Immature natural killer cell (primary cell): ENCODE data around the gene NOL3. TPM values are rescaled to one million over a fixed set of nuclear protein-coding genes. Genes with fewer than 3 reads are reported as not detected.

Experiments
- DNase-seq, 3 donors: peaks; one replicate each; pipeline ENCODE4 v3.0.0; 2022; ENCODE audit warnings: mixed read lengths in 1 of 3
- H3K27ac Mint-ChIP-seq, 6 donors: one replicate each; pipeline ENCODE4 v1.8.0; 2020; ENCODE audit warnings: mixed read lengths in 6 of 6, mild to moderate bottlenecking in 5 of 6, inconsistent platforms in 4 of 6, moderate library complexity in 3 of 6
- H3K27me3 Mint-ChIP-seq, 3 donors: one replicate each; pipeline ENCODE4 v1.8.0; 2020 to 2021; ENCODE audit warnings: low read depth in 3 of 3, mild to moderate bottlenecking in 3 of 3, mixed read lengths in 3 of 3, moderate library complexity in 3 of 3, inconsistent platforms in 1 of 3
- H3K36me3 Mint-ChIP-seq, 3 donors: one replicate each; pipeline ENCODE4 v1.8.0; 2020; ENCODE audit warnings: mixed read lengths in 3 of 3, inconsistent platforms in 2 of 3, mild to moderate bottlenecking in 2 of 3
- H3K4me1 Mint-ChIP-seq, 2 donors: one replicate each; pipeline ENCODE4 v1.8.0; 2020; ENCODE audit warnings: inconsistent platforms in 2 of 2, mild to moderate bottlenecking in 2 of 2, mixed read lengths in 2 of 2, moderate library complexity in 1 of 2
- H3K4me3 Mint-ChIP-seq, 5 donors: one replicate each; pipeline ENCODE4 v1.8.0; 2020; ENCODE audit warnings: mild to moderate bottlenecking in 5 of 5, mixed read lengths in 5 of 5, inconsistent platforms in 3 of 5, moderate library complexity in 3 of 5
- H3K9me3 Mint-ChIP-seq, 6 donors: one replicate each; pipeline ENCODE4 v1.8.0; 2020; ENCODE audit warnings: mild to moderate bottlenecking in 6 of 6, mixed read lengths in 6 of 6, inconsistent platforms in 4 of 6, moderate library complexity in 3 of 6
- polyA plus RNA-seq, 3 donors: library from polyadenylated mRNA; unstranded; fragments of 300-500 nt; fragmentation: Illumina TruSeq; gene quantifications; one replicate each; pipeline ENCODE4 v1.2.3, GENCODE V29; 2021

NOL3 gene
- polyA plus RNA-seq, 3 donors from 2014 or later, result 0.18 to 0.47 TPM; not detected in 1

DNA sequence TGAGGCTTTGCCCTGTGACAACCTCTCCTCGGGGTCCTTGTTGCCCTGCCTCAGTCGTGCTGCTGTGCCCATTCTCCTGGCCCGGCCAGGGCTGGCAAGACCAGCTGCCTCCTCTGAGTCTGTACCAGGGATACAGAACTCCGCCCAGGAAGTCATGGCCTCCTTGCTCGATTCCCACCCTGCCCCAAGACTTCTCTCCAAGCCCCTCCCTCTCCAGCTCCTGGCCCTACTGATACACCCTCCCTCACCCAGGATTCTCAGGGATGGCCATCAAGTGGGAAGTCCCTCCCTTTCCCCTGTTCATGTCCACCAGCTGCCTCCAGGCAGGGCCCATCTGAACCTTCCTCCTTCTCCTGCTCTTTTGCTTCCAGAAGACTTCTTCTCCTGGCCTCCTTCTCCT lies 45.4 kb downstream of the NOL3 start:
- H3K4me3 Mint-ChIP-seq, result no peak overlapping the region
- peaks cover 3 to 8% (median 4%) of the 10 kb centered on the region in 3 donors for H3K36me3 Mint-ChIP-seq
- no peak for DNase-seq
- H3K9me3 Mint-ChIP-seq, result no peaks in the 10 kb centered on the region
- peak overlapping the region in 1 of 6 donors; percentile 18 for H3K27ac Mint-ChIP-seq
- peaks cover 0 to 7% (median 0%) of the 10 kb centered on the region in 3 donors for H3K27me3 Mint-ChIP-seq
- H3K4me1 Mint-ChIP-seq, result no peaks in the 10 kb centered on the region

DNA sequence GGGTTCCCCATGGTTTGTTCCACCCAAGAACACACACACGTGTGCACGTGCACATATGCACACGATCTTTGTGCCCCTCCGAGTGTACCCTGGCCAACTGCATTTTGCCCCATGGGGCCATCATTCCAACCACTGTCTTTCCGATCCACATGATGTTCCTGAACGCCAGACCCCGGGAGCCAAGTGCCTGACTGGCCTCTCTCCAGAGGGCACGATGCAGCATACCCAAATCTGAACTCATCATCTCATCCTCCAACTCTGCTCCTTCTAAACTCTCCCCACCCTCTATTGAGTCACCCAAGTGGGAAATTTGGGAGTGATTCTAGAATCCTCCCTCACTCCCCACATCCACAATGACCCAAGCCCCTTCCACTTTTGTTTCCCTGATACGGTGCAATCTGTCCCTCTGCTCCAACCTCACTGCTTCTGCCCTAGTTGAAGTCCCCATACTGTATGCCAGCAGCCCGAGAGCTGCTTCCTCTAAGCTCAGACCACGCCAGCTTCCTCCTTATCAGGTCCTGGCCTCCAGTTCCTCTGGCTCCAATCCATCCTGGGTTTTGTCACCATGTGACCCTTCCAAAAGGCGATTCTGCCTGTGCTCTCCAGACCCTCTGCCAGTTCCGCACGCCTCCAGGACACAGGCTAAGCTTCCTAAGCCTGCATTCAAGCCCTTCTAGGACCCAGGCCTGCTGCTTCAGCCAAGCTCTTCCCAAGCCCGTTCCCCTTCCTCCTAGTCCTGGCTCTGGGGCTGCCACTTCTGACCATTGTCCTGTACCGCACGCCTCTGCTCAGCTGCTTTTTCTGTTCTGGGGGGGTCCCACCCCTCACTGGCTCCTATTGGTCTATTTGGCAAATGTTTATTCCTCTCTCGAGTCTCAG lies 46.5 kb downstream of the NOL3 start:
- H3K36me3 Mint-ChIP-seq, result peaks cover 3 to 11% (median 8%) of the 10 kb centered on the region in 3 donors
- no peak overlapping the region for H3K4me3 Mint-ChIP-seq
- peaks cover 0 to 6% (median 0%) of the 10 kb centered on the region in 3 donors for H3K27me3 Mint-ChIP-seq
- H3K4me1 Mint-ChIP-seq, result no peaks in the 10 kb centered on the region
- H3K27ac Mint-ChIP-seq, result peak overlapping the region in 2 of 6 donors; percentile 18 to 48
- no peaks in the 10 kb centered on the region for H3K9me3 Mint-ChIP-seq
- no peak for DNase-seq

DNA sequence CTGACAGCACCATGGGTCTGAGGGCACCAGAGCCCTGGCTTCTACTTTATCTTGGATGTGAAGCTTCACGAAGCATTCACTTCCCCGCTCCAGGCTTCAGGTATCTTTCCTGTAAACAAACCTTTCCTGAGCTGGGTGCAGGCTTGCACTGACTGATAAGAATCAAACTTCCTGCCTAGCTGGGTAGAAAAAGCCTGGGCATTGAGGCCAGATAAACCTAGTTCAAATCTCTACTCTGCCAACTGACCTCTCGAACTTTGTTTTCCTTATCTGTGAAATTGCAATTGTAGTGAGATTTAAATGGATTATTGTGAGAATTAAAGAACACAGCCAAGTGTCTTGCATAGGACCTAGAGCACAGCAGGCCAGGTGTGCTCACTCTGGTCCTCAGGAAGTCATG lies 53.7 kb downstream of the NOL3 start:
- H3K27me3 Mint-ChIP-seq, result peaks cover 0 to 7% (median 4%) of the 10 kb centered on the region in 3 donors
- H3K4me3 Mint-ChIP-seq, result no peak overlapping the region
- H3K4me1 Mint-ChIP-seq, result peaks cover 28 to 30% of the 10 kb centered on the region in 2 donors
- no peak for DNase-seq
- H3K36me3 Mint-ChIP-seq, result peaks cover 3 to 12% (median 10%) of the 10 kb centered on the region in 3 donors
- H3K27ac Mint-ChIP-seq, result no peak overlapping the region
- no peaks in the 10 kb centered on the region for H3K9me3 Mint-ChIP-seq

Other genes starting within 250 kb of the NOL3 start
- gene RRAD, start 245.0 kb upstream of the NOL3 start, polyA plus RNA-seq, result not detected
- gene CIAO2B, start 236.1 kb upstream of the NOL3 start, polyA plus RNA-seq, result 100 to 1,000 TPM; 125 to 157 (median 132) TPM
- 10 to 100 TPM; 13.8 to 26.2 (median 19.5) TPM for gene CES2, start 235.0 kb upstream of the NOL3 start, polyA plus RNA-seq
- not detected for gene CES3, start 209.3 kb upstream of the NOL3 start, polyA plus RNA-seq
- gene CES4A, start 181.9 kb upstream of the NOL3 start, polyA plus RNA-seq, result 1 to 10 TPM in 1 of 3 donors, under 1 TPM in 1, not detected in 1; 0.98 to 1.6 TPM
- gene CBFB, start 141.4 kb upstream of the NOL3 start, polyA plus RNA-seq, result 100 to 1,000 TPM in 1 of 3 donors, 10 to 100 TPM in 2; 93.5 to 118 (median 95.2) TPM
- gene PHAF1, start 60.6 kb upstream of the NOL3 start, polyA plus RNA-seq, result 10 to 100 TPM in 2 of 3 donors, 1 to 10 TPM in 1; 5.7 to 15.1 (median 14.4) TPM
- gene B3GNT9, start 19.5 kb upstream of the NOL3 start, polyA plus RNA-seq, result under 1 TPM in 2 of 3 donors, not detected in 1; 0.13 to 0.18 TPM
- 10 to 100 TPM; 44.9 to 53.7 (median 49.4) TPM for gene TRADD, start 10.6 kb upstream of the NOL3 start, polyA plus RNA-seq
- gene FBXL8, start 10.6 kb upstream of the NOL3 start, polyA plus RNA-seq, result 1 to 10 TPM; 3.8 to 7.4 (median 5.7) TPM
- gene HSF4, start 5.8 kb upstream of the NOL3 start, polyA plus RNA-seq, result not detected
- gene MATCAP1, start 13.4 kb downstream of the NOL3 start, polyA plus RNA-seq, result under 1 TPM in 1 of 3 donors, not detected in 2; 1.00 TPM
- gene EXOC3L1, start 19.6 kb downstream of the NOL3 start, polyA plus RNA-seq, result not detected
- gene E2F4, start 21.6 kb downstream of the NOL3 start, polyA plus RNA-seq, result 10 to 100 TPM; 42.7 to 85.3 (median 76.0) TPM
- gene ELMO3, start 28.6 kb downstream of the NOL3 start, polyA plus RNA-seq, result not detected
- 100 to 1,000 TPM; 104 to 154 (median 107) TPM for gene TMEM208, start 56.6 kb downstream of the NOL3 start, polyA plus RNA-seq
- 1 to 10 TPM; 3.5 to 8.2 (median 4.8) TPM for gene FHOD1, start 76.9 kb downstream of the NOL3 start, polyA plus RNA-seq
- under 1 TPM in 1 of 3 donors, not detected in 2; 0.46 TPM for gene SLC9A5, start 78.4 kb downstream of the NOL3 start, polyA plus RNA-seq
- 1 to 10 TPM; 3.7 to 8.1 (median 5.3) TPM for gene PLEKHG4, start 109.0 kb downstream of the NOL3 start, polyA plus RNA-seq
- not detected for gene KCTD19, start 156.2 kb downstream of the NOL3 start, polyA plus RNA-seq
- gene LRRC36, start 156.3 kb downstream of the NOL3 start, polyA plus RNA-seq, result not detected
- under 1 TPM in 2 of 3 donors, not detected in 1; 0.22 to 0.78 TPM for gene TPPP3, start 223.0 kb downstream of the NOL3 start, polyA plus RNA-seq
- under 1 TPM in 2 of 3 donors, not detected in 1; 0.64 to 0.71 TPM for gene ZDHHC1, start 245.9 kb downstream of the NOL3 start, polyA plus RNA-seq